ENCODE results near the gene HECTD1. TPM values are rescaled to one million over a fixed set of nuclear protein-coding genes. Genes with fewer than 3 reads are reported as not detected.
"Not testable (repeated sequence)": the region's sequence is repeated elsewhere in the genome, so short reads cannot be mapped to it uniquely, and the experiment has no call there.

HECTD1 gene
- total RNA-seq, 1 experiment from 2014 or later = 160 TPM

DNA sequence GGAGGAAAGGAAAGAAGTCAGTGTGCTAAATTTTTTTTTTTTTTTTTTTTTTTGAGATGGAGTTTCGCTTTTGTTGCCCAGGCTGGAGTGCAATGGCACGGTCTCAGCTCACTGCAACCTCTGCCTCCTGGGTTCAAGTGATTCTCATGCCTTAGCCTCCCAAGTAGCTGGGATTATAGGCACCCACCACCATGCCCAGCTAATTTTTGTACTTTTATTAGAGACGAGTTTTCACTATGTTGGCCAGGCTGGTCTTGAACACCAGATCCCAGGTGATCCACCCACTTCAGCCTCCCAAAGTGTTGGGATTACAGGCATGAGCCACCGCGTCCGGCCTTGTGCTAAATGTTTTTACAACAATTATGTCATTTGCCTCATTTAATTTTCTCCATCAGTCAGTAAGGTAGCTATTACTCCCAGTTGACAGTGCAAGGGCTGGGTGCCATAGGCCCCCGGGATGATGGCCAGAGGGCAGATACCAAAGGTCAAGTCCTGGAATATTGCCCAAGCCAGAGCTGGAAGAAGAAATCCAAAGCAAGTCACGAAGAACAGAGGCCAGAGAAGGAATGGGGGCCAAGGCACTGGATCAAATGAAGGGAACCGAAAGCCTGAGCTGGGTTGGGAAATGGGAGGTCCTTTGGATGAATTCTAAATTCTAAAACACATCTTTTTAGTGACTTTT lies 154.5 kb downstream of the HECTD1 start:
- H3K27me3 ChIP-seq (ENCODE audit: insufficient read depth, low read length); H3K9me2 ChIP-seq (ENCODE audit: insufficient read depth); H3K9ac ChIP-seq (ENCODE audit: low read length); H3K27ac ChIP-seq (ENCODE audit: low read depth, low read length); CTCF ChIA-PET; H3K9me3 ChIP-seq (ENCODE audit: control insufficient read depth in 1 of 2, insufficient read depth in 1 of 2, low read depth in 1 of 2, low read length in 2 of 2); H3K79me2 ChIP-seq (ENCODE audit: insufficient read depth, low read length); H2AFZ ChIP-seq (ENCODE audit: low read depth, low read length, poor library complexity, severe bottlenecking); DNase-seq (ENCODE audit: low read depth, low spot score); H4K20me1 ChIP-seq (ENCODE audit: insufficient read depth); intact Hi-C loops (cut with micrococcal nuclease); H3K36me3 ChIP-seq (ENCODE audit: control insufficient read depth in 1 of 2, insufficient read depth in 2 of 2, low read length in 2 of 2); H3K4me3 ChIP-seq (replicated peaks in 1 of 2; ENCODE audit: low read depth in 1 of 2, low read length in 2 of 2); H3K4me2 ChIP-seq (ENCODE audit: low read length); BruUV-seq (replicated peaks); ATAC-seq: not testable (repeated sequence)
- POLR2A ChIA-PET = interaction anchor here (0.7 to 0.9 kb wide), 2 partner anchors 15 to 81 kb away, joined by 3 to 4 read pairs; no protein-coding TSS in a partner anchor
- RAD21 ChIA-PET (ENCODE audit: low non-redundant PET in 1 of 2, low total read pairs in 2 of 2, uncharacterized antibody in 2 of 2, unreplicated experiment in 2 of 2) = interaction anchor here in 1 of 2 experiments (0.6 to 0.7 kb wide), 2 partner anchors 9 to 20 kb away, joined by 3 to 11 read pairs; no protein-coding TSS in a partner anchor
- H3K4me1 ChIP-seq (ENCODE audit: control insufficient read depth in 1 of 2, insufficient read depth in 2 of 2, low read length in 2 of 2) = peaks cover 41 to 44% of the 10 kb centered on the region in 2 experiments

DNA sequence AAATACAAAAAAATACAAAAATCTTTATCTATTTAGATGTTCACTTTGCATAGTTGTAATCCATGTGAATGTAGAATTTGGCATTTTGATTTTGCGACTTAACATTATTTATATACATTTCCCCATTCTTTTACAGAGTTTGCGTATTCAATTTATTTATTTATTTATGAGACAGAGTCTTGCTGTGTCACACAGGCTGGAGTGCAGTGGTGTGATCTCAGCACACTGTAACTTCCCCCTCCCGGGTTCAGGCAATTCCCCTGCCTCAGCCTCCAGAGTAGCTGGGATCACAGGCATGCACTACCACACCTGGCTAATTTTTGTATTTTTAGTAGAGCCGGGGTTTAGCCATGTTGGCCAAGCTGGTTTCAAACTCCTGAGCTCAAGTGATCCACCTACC lies 156.1 kb downstream of the HECTD1 start:
- CTCF ChIA-PET = no interaction called here
- H3K4me2 ChIP-seq (ENCODE audit: low read length) = no peak overlapping the region

More for the DNA sequence above, 156.1 kb downstream of the HECTD1 start:
- DNase-seq (ENCODE audit: low read depth, low spot score) = no peak
- H3K4me1 ChIP-seq (ENCODE audit: control insufficient read depth in 1 of 2, insufficient read depth in 2 of 2, low read length in 2 of 2) = peaks cover 43 to 44% of the 10 kb centered on the region in 2 experiments
- no peaks in the 10 kb centered on the region for H3K36me3 ChIP-seq (ENCODE audit: control insufficient read depth in 1 of 2, insufficient read depth in 2 of 2, low read length in 2 of 2)
- no TSS peak for BruUV-seq (replicated peaks)
- RAD21 ChIA-PET (ENCODE audit: low non-redundant PET in 1 of 2, low total read pairs in 2 of 2, uncharacterized antibody in 2 of 2, unreplicated experiment in 2 of 2) = no interaction called here
- H3K79me2 ChIP-seq (ENCODE audit: insufficient read depth, low read length) = no peaks in the 10 kb centered on the region
- H3K27me3 ChIP-seq (ENCODE audit: insufficient read depth, low read length) = no peaks in the 10 kb centered on the region
- no peak for ATAC-seq
- POLR2A ChIA-PET = no interaction called here
- H3K9me2 ChIP-seq (ENCODE audit: insufficient read depth) = no peaks in the 10 kb centered on the region
- no peak overlapping the region for H3K9ac ChIP-seq (ENCODE audit: low read length)
- TF ChIP-seq CBX3 (IDR thresholded peaks at IDR 0.05; ENCODE audit: low read depth) (no peak), EZH2phosphoT487 (IDR thresholded peaks at IDR 0.05; ENCODE audit: borderline replicate concordance) (no peak), SRF (IDR thresholded peaks at IDR 0.05; ENCODE audit: low read depth) (no peak), EZH2 (IDR thresholded peaks at IDR 0.05) (no peak), RAD21 (IDR thresholded peaks at IDR 0.05; ENCODE audit: low read depth) (no peak), YY1 (IDR thresholded peaks at IDR 0.05; ENCODE audit: extremely low read depth, insufficient replicate concordance, low read depth, low read length) (no peak), FOSL1 (IDR thresholded peaks at IDR 0.05; ENCODE audit: low read depth) (no peak), TCF7L2 (IDR thresholded peaks at IDR 0.05; ENCODE audit: borderline replicate concordance, extremely low read depth, insufficient read depth, insufficient read length) (no peak)
- TF ChIP-seq, protein P1, sequence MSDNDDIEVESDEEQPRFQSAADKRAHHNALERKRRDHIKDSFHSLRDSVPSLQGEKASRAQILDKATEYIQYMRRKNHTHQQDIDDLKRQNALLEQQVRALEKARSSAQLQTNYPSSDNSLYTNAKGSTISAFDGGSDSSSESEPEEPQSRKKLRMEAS (IDR thresholded peaks at IDR 0.05) = no peak
- H3K9me3 ChIP-seq (ENCODE audit: control insufficient read depth in 1 of 2, insufficient read depth in 1 of 2, low read depth in 1 of 2, low read length in 2 of 2) = no peaks in the 10 kb centered on the region
- intact Hi-C loops (cut with micrococcal nuclease) = no loop called here
- H2AFZ ChIP-seq (ENCODE audit: low read depth, low read length, poor library complexity, severe bottlenecking) = no peak overlapping the region
- no peak overlapping the region for H3K4me3 ChIP-seq (replicated peaks in 1 of 2; ENCODE audit: low read depth in 1 of 2, low read length in 2 of 2)
- H4K20me1 ChIP-seq (ENCODE audit: insufficient read depth) = no peaks in the 10 kb centered on the region
- no peak overlapping the region for H3K27ac ChIP-seq (ENCODE audit: low read depth, low read length)

All from HCT116 (cell line).